Measurements from ENCODE around the gene SSNA1. TPM values are rescaled to one million over a fixed set of nuclear protein-coding genes. Genes with fewer than 3 reads are reported as not detected.

The SSNA1 gene
- polyA plus RNA-seq, 4 donors: 68.9 to 146 (median 103) TPM

GRCh38 chr9:137230705-137231371, 42.4 kb downstream of the SSNA1 start, which contains the start of gene SLC34A3:
TSS of gene SLC34A3 (plus strand) at chr9:137230901. CDS start at chr9:137231703, 802 bp downstream.
- 17 to 51% (median 28%) methylated on average over 14 of the region's 14 CpGs for WGBS, 3 donors
- peak within 1 kb of the TSS in 2 of 3 donors; percentile 5 to 95 for H3K27ac ChIP-seq (ENCODE audit: low read depth in 1 of 3, low read length in 2 of 3)
- DNase-seq (peak; percentile 56 to 78), FAIRE-seq (no peak)
- no peaks in the 10 kb centered on the region for H3K9me3 ChIP-seq (ENCODE audit: control insufficient read depth in 2 of 2, insufficient read depth in 1 of 2, low read depth in 1 of 2, low read length in 1 of 2)
- no peaks in the 10 kb centered on the region for H3K27me3 ChIP-seq (ENCODE audit: control insufficient read depth in 3 of 3, insufficient read depth in 3 of 3, low read length in 3 of 3)
- H3K4me1 ChIP-seq (ENCODE audit: control insufficient read depth in 3 of 3, insufficient read depth in 2 of 3, low read depth in 1 of 3, low read length in 2 of 3): peaks cover 0 to 79% (median 11%) of the 10 kb centered on the region in 3 donors
- H3K4me3 ChIP-seq (ENCODE audit: low read depth in 1 of 3, low read length in 3 of 3): peak within 1 kb of the TSS in 1 of 3 donors; percentile 21
- H3K36me3 ChIP-seq (ENCODE audit: control insufficient read depth in 3 of 3, insufficient read depth in 2 of 3, low read depth in 1 of 3, low read length in 3 of 3): peaks cover 0 to 47% (median 0%) of the 10 kb centered on the region in 3 donors

GRCh38 chr9:137231372-137232039, 43.0 kb downstream of the SSNA1 start:
- Histone ChIP-seq H3K27ac (ENCODE audit: low read depth in 1 of 3, low read length in 2 of 3) (peak overlapping the region in 1 of 3 donors; percentile 95), H3K4me1 (ENCODE audit: control insufficient read depth in 3 of 3, insufficient read depth in 2 of 3, low read depth in 1 of 3, low read length in 2 of 3) (peaks cover 0 to 74% (median 11%) of the 10 kb centered on the region in 3 donors), H3K27me3 (ENCODE audit: control insufficient read depth in 3 of 3, insufficient read depth in 3 of 3, low read length in 3 of 3) (no peaks in the 10 kb centered on the region), H3K36me3 (ENCODE audit: control insufficient read depth in 3 of 3, insufficient read depth in 2 of 3, low read depth in 1 of 3, low read length in 3 of 3) (peaks cover 0 to 47% (median 0%) of the 10 kb centered on the region in 3 donors), H3K9me3 (ENCODE audit: control insufficient read depth in 2 of 2, insufficient read depth in 1 of 2, low read depth in 1 of 2, low read length in 1 of 2) (no peaks in the 10 kb centered on the region), H3K4me3 (ENCODE audit: low read depth in 1 of 3, low read length in 3 of 3) (no peak overlapping the region)
- FAIRE-seq (no peak), DNase-seq (no peak)
- 78 to 84% (median 80%) methylated on average over 20 to 23 of the region's 23 CpGs for WGBS, 3 donors

- WGBS, 3 donors: 54 to 75% (median 69%) methylated on average over 7 to 10 of the region's 10 CpGs
- Histone ChIP-seq H3K27me3 (ENCODE audit: control insufficient read depth in 3 of 3, insufficient read depth in 3 of 3, low read length in 3 of 3) (no peaks in the 10 kb centered on the region), H3K27ac (ENCODE audit: low read depth in 1 of 3, low read length in 2 of 3) (peak overlapping the region in 1 of 3 donors; percentile 95), H3K9me3 (ENCODE audit: control insufficient read depth in 2 of 2, insufficient read depth in 1 of 2, low read depth in 1 of 2, low read length in 1 of 2) (no peaks in the 10 kb centered on the region), H3K4me1 (ENCODE audit: control insufficient read depth in 3 of 3, insufficient read depth in 2 of 3, low read depth in 1 of 3, low read length in 2 of 3) (peaks cover 3 to 74% (median 11%) of the 10 kb centered on the region in 3 donors), H3K4me3 (ENCODE audit: low read depth in 1 of 3, low read length in 3 of 3) (no peak overlapping the region), H3K36me3 (ENCODE audit: control insufficient read depth in 3 of 3, insufficient read depth in 2 of 3, low read depth in 1 of 3, low read length in 3 of 3) (peaks cover 0 to 47% (median 0%) of the 10 kb centered on the region in 3 donors)
- no peak for DNase-seq
- FAIRE-seq: no peak
Measured at GRCh38 chr9:137232101-137232500, 43.6 kb downstream of the SSNA1 start.

- peaks cover 3 to 74% (median 11%) of the 10 kb centered on the region in 3 donors for H3K4me1 ChIP-seq (ENCODE audit: control insufficient read depth in 3 of 3, insufficient read depth in 2 of 3, low read depth in 1 of 3, low read length in 2 of 3)
- no peaks in the 10 kb centered on the region for H3K9me3 ChIP-seq (ENCODE audit: control insufficient read depth in 2 of 2, insufficient read depth in 1 of 2, low read depth in 1 of 2, low read length in 1 of 2)
- no peak overlapping the region for H3K4me3 ChIP-seq (ENCODE audit: low read depth in 1 of 3, low read length in 3 of 3)
- DNase-seq (peak in 1 of 2 donors; percentile 55), FAIRE-seq (no peak)
- peaks cover 0 to 47% (median 0%) of the 10 kb centered on the region in 3 donors for H3K36me3 ChIP-seq (ENCODE audit: control insufficient read depth in 3 of 3, insufficient read depth in 2 of 3, low read depth in 1 of 3, low read length in 3 of 3)
- peak overlapping the region in 1 of 3 donors; percentile 95 for H3K27ac ChIP-seq (ENCODE audit: low read depth in 1 of 3, low read length in 2 of 3)
- WGBS, 3 donors: 18 to 73% (median 46%) methylated on average over 14 to 24 of the region's 24 CpGs
- no peaks in the 10 kb centered on the region for H3K27me3 ChIP-seq (ENCODE audit: control insufficient read depth in 3 of 3, insufficient read depth in 3 of 3, low read length in 3 of 3)
Measured at GRCh38 chr9:137232510-137232909, 44.0 kb downstream of the SSNA1 start.

GRCh38 chr9:137233143-137233980, 44.9 kb downstream of the SSNA1 start:
- no peaks in the 10 kb centered on the region for H3K27me3 ChIP-seq (ENCODE audit: control insufficient read depth in 3 of 3, insufficient read depth in 3 of 3, low read length in 3 of 3)
- H3K4me3 ChIP-seq (ENCODE audit: low read depth in 1 of 3, low read length in 3 of 3): peak overlapping the region in 1 of 3 donors; percentile 23
- DNase-seq (no peak), FAIRE-seq (no peak)
- H3K27ac ChIP-seq (ENCODE audit: low read depth in 1 of 3, low read length in 2 of 3): peak overlapping the region in 1 of 3 donors; percentile 54
- H3K4me1 ChIP-seq (ENCODE audit: control insufficient read depth in 3 of 3, insufficient read depth in 2 of 3, low read depth in 1 of 3, low read length in 2 of 3): peaks cover 3 to 74% (median 11%) of the 10 kb centered on the region in 3 donors
- WGBS, 3 donors: 28 to 76% (median 52%) methylated on average over 29 to 40 of the region's 40 CpGs
- peaks cover 0 to 50% (median 0%) of the 10 kb centered on the region in 3 donors for H3K36me3 ChIP-seq (ENCODE audit: control insufficient read depth in 3 of 3, insufficient read depth in 2 of 3, low read depth in 1 of 3, low read length in 3 of 3)
- H3K9me3 ChIP-seq (ENCODE audit: control insufficient read depth in 2 of 2, insufficient read depth in 1 of 2, low read depth in 1 of 2, low read length in 1 of 2): no peaks in the 10 kb centered on the region

- WGBS, 3 donors: 13 to 54% (median 31%) methylated on average over 37 to 40 of the region's 40 CpGs
- Histone ChIP-seq H3K4me1 (ENCODE audit: control insufficient read depth in 3 of 3, insufficient read depth in 2 of 3, low read depth in 1 of 3, low read length in 2 of 3) (peaks cover 3 to 74% (median 11%) of the 10 kb centered on the region in 3 donors), H3K27ac (ENCODE audit: low read depth in 1 of 3, low read length in 2 of 3) (peak overlapping the region in 1 of 3 donors; percentile 90), H3K4me3 (ENCODE audit: low read depth in 1 of 3, low read length in 3 of 3) (peak overlapping the region in 1 of 3 donors; percentile 73), H3K36me3 (ENCODE audit: control insufficient read depth in 3 of 3, insufficient read depth in 2 of 3, low read depth in 1 of 3, low read length in 3 of 3) (peaks cover 0 to 58% (median 0%) of the 10 kb centered on the region in 3 donors), H3K27me3 (ENCODE audit: control insufficient read depth in 3 of 3, insufficient read depth in 3 of 3, low read length in 3 of 3) (no peaks in the 10 kb centered on the region), H3K9me3 (ENCODE audit: control insufficient read depth in 2 of 2, insufficient read depth in 1 of 2, low read depth in 1 of 2, low read length in 1 of 2) (no peaks in the 10 kb centered on the region)
- FAIRE-seq: no peak
- peak in 1 of 2 donors; percentile 47 for DNase-seq
Measured at GRCh38 chr9:137234055-137234697, 45.7 kb downstream of the SSNA1 start.

- H3K36me3 ChIP-seq (ENCODE audit: control insufficient read depth in 3 of 3, insufficient read depth in 2 of 3, low read depth in 1 of 3, low read length in 3 of 3): peaks cover 0 to 59% (median 0%) of the 10 kb centered on the region in 3 donors
- DNase-seq: peak in 1 of 2 donors; percentile 48
- WGBS, 3 donors: 67 to 79% (median 70%) methylated on average over 16 to 18 of the region's 18 CpGs
- peak overlapping the region in 1 of 3 donors; percentile 73 for H3K4me3 ChIP-seq (ENCODE audit: low read depth in 1 of 3, low read length in 3 of 3)
- no peak for FAIRE-seq
- H3K4me1 ChIP-seq (ENCODE audit: control insufficient read depth in 3 of 3, insufficient read depth in 2 of 3, low read depth in 1 of 3, low read length in 2 of 3): peaks cover 3 to 71% (median 10%) of the 10 kb centered on the region in 3 donors
- peak overlapping the region in 1 of 3 donors; percentile 90 for H3K27ac ChIP-seq (ENCODE audit: low read depth in 1 of 3, low read length in 2 of 3)
- no peaks in the 10 kb centered on the region for H3K9me3 ChIP-seq (ENCODE audit: control insufficient read depth in 2 of 2, insufficient read depth in 1 of 2, low read depth in 1 of 2, low read length in 1 of 2)
- no peaks in the 10 kb centered on the region for H3K27me3 ChIP-seq (ENCODE audit: control insufficient read depth in 3 of 3, insufficient read depth in 3 of 3, low read length in 3 of 3)
Measured at GRCh38 chr9:137234758-137235423, 46.4 kb downstream of the SSNA1 start.
